K562 (cell line): ENCODE results near the gene U2AF1L4. TPM values are rescaled to one million over a fixed set of nuclear protein-coding genes. Genes with fewer than 3 reads are reported as not detected.

ENCODE experiments used
- ATAC-seq: fragments of 200-7000 bp; cut with Tn5 transposase; 3 replicates; pipeline ENCODE4 v1.9.1; 2020; ENCODE audit warnings: moderate library complexity
- BruUV-seq: library from RNA; stranded (reverse); fragments of 400-500 nt; replicated peaks from 2 replicates; lab custom pipeline; 2021; lab: Mats Ljungman, UMichigan
- CTCF ChIA-PET: fragments of 300-600 bp; formaldehyde crosslinking; extraction: SDS; loops from one replicate; lab custom pipeline; 2021; ENCODE audit warnings: low intra/inter-chr PET ratio; lab: Yijun Ruan, JAX
- POLR2A ChIA-PET: fragments of 300-600, 350-650 bp; sonication (Branson Sonifier 250); formaldehyde crosslinking; extraction: SDS; loops from one replicate; lab custom pipeline; 2021; ENCODE audit warnings: antibody characterized with exemption, inconsistent platforms; lab: Yijun Ruan, JAX
- DNase-seq, 4 experiments: peaks; one replicate each; pipeline versions ENCODE4 v3.0.0 to v3.0.0-alpha.2; 2011 to 2018; ENCODE audit warnings: low spot score in 3 of 4, mixed read lengths in 3 of 4; ENCODE audit errors: extremely low read depth in 1 of 4
- FAIRE-seq: peaks from 2 replicates; lab custom pipeline; 2011; peaks lifted over from hg19 to GRCh38; lab: Jason Lieb, UNC
- H2AFZ ChIP-seq: 2 replicates; pipeline ENCODE4 v1.6.0; 2011; ENCODE audit warnings: low read depth, low read length, control low read depth, inconsistent platforms
- H3K27ac ChIP-seq: fragments of 200-600 bp; 3 replicates; pipeline ENCODE4 v1.8.0; 2011; ENCODE audit warnings: low read depth, mild to moderate bottlenecking, control low read depth, inconsistent platforms, low read length, moderate library complexity, mixed read lengths; ENCODE audit errors: extremely low read depth
- H3K27me3 ChIP-seq, 2 experiments: fragments of 300-600 bp in 1 of 2; 2 replicates in 1 of 2; 3 replicates in 1 of 2; pipeline versions ENCODE4 v1.6.0 to v1.8.0; 2011; ENCODE audit warnings: inconsistent platforms in 2 of 2, low read length in 2 of 2, mild to moderate bottlenecking in 1 of 2, mixed read lengths in 1 of 2, moderate library complexity in 1 of 2; ENCODE audit not compliant: control insufficient read depth in 2 of 2, insufficient read depth in 2 of 2
- H3K36me3 ChIP-seq: fragments of 300-600 bp; 3 replicates; pipeline ENCODE4 v1.8.0; 2011; ENCODE audit warnings: mild to moderate bottlenecking, low read length, inconsistent platforms; ENCODE audit not compliant: control insufficient read depth, insufficient read depth
- H3K4me1 ChIP-seq, 2 experiments: fragments of 200-600 bp in 1 of 2; replicated peaks in 1 of 2; 2 replicates in 1 of 2; 3 replicates in 1 of 2; pipeline versions ENCODE4 v1.5.1 to v1.8.0; 2011; ENCODE audit warnings: inconsistent platforms in 2 of 2, low read length in 2 of 2, mild to moderate bottlenecking in 1 of 2, mixed read lengths in 1 of 2, moderate library complexity in 1 of 2; ENCODE audit not compliant: control insufficient read depth in 2 of 2, insufficient read depth in 2 of 2
- H3K4me2 ChIP-seq: 2 replicates; pipeline ENCODE4 v1.6.1; 2011; ENCODE audit warnings: low read length, control low read depth, inconsistent platforms, mixed read lengths; ENCODE audit not compliant: insufficient read depth
- H3K4me3 ChIP-seq: fragments of 200-600 bp; sonication (generic), shearing (Covaris generic); 2 replicates; pipeline ENCODE4 v1.5.1; 2016; ENCODE audit warnings: control low read depth, inconsistent platforms
- H3K79me2 ChIP-seq: fragments of 200-600 bp; 3 replicates; pipeline ENCODE4 v1.8.0; 2011; ENCODE audit warnings: low read length, inconsistent platforms; ENCODE audit not compliant: control insufficient read depth, insufficient read depth
- H3K9ac ChIP-seq, 2 experiments: 2 replicates each; pipeline versions ENCODE4 v1.6.0 to v1.6.1; 2011; ENCODE audit warnings: low read depth in 2 of 2, low read length in 2 of 2, control low read depth in 1 of 2, inconsistent platforms in 1 of 2, mild to moderate bottlenecking in 1 of 2, mixed read lengths in 1 of 2; ENCODE audit not compliant: insufficient read depth in 1 of 2
- H3K9me1 ChIP-seq: one replicate; pipeline ENCODE4 v1.6.0; 2011; ENCODE audit warnings: inconsistent platforms, mild to moderate bottlenecking, low read length, moderate library complexity; ENCODE audit not compliant: control insufficient read depth, insufficient read depth
- H3K9me3 ChIP-seq: replicated peaks from 2 replicates; pipeline ENCODE4 v1.5.1; 2011; ENCODE audit warnings: low read depth, low read length, inconsistent platforms; ENCODE audit not compliant: control insufficient read depth, insufficient read depth
- H4K20me1 ChIP-seq: replicated peaks from 2 replicates; pipeline ENCODE4 v1.6.1; 2011; ENCODE audit warnings: low read length, inconsistent platforms, mixed read lengths; ENCODE audit not compliant: control insufficient read depth, insufficient read depth
- CGGBP1 ChIP-seq: fragments of 250-450 bp; sonication (Bioruptor Pico); IDR thresholded peaks from 2 replicates; pipeline ENCODE4 v1.9.0; 2021; ENCODE audit warnings: mild to moderate bottlenecking
- PCBP2 ChIP-seq: fragments of 200-400 bp; formaldehyde crosslinking; IDR thresholded peaks from 2 replicates; pipeline ENCODE4 v1.6.1; 2018; ENCODE audit warnings: low read length, low read depth, mild to moderate bottlenecking, moderate library complexity; ENCODE audit not compliant: poor library complexity, severe bottlenecking
- POLR2G ChIP-seq: fragments of 200-400 bp; formaldehyde crosslinking; IDR thresholded peaks from 2 replicates; pipeline ENCODE4 v1.6.1; 2017; ENCODE audit warnings: low read depth, mild to moderate bottlenecking, antibody characterized with exemption, low read length, moderate library complexity
- RNF2 ChIP-seq: sonication (generic); IDR thresholded peaks from 2 replicates; pipeline ENCODE4 v1.6.1; 2016
- TEAD2 ChIP-seq: fragments of 450-650 bp; IDR thresholded peaks from 2 replicates; pipeline ENCODE4 v1.6.1; 2016; ENCODE audit warnings: missing genetic modification characterization, control low read depth, missing compliant biosample characterization
- WGBS: fragments of 100-300 bp; shearing (Covaris generic); methylation state at CpG from one replicate; pipeline ENCODE4 v1.1.6; 2016; ENCODE audit warnings: low coverage, mixed read lengths; ENCODE audit not compliant: insufficient coverage; ENCODE audit errors: missing lambda C conversion rate; 5-methylcytosine and 5-hydroxymethylcytosine counted together
- in situ Hi-C: fragments of 300-500 bp; cut with MboI; formaldehyde crosslinking; loops from 4 replicates; pipeline ENCODE4 v1.15.0; 2018; ENCODE audit warnings: inconsistent platforms, mixed read lengths
- intact Hi-C: fragments of 100-400 bp; cut with micrococcal nuclease; formaldehyde crosslinking; loops from 2 replicates; pipeline ENCODE4 v1.14.2; 2022
- polyA plus RNA-seq, 8 experiments: library from polyadenylated mRNA; depleted of rRNA in 4 of 8; stranded (reverse) in 5 of 8; unstranded in 3 of 8; fragments of >200 nt; fragmentation: Nextera tagmentation in 2 of 8; fragmentation: Illumina TruSeq in 1 of 8; extraction: Ambion mirVana in 2 of 8; extraction: Trizol in 1 of 8; gene quantifications; 2 replicates each; pipeline versions ENCODE4 v1.2.1 to v1.2.3, GENCODE V29; 2011 to 2014; ENCODE audit warnings: inconsistent platforms in 1 of 8, missing spikeins in 1 of 8
- total RNA-seq, 7 experiments: library from RNA; depleted of rRNA in 6 of 7; stranded (reverse); fragments of >200 nt in 6 of 7; fragmentation: Illumina TruSeq in 2 of 7; extraction: Trizol in 2 of 7; gene quantifications; 2 replicates each; pipeline versions ENCODE4 v1.2.1 to v1.2.3, GENCODE V29; 2011 to 2021; ENCODE audit warnings: low replicate concordance in 1 of 7

U2AF1L4 gene
- total and polyA plus RNA-seq, 9 of the 15 experiments (the other 6 are each of a cell fraction or from before 2014, with no cell fraction given), result 8.4 to 19.5 (median 12.6) TPM

GRCh38 chr19:35789195-35789977 is 44.2 kb upstream of the U2AF1L4 start:
- FAIRE-seq (no peak), DNase-seq (no peak), ATAC-seq (peak; percentile 14; the same call in 2 of the 3 replicates)
- Histone ChIP-seq H3K9ac (peak overlapping the region in 1 of 2 experiments; percentile 48; a peak in 1 of 4 replicates), H3K27ac (no peak overlapping the region), H3K4me1 (peaks cover 0 to 56% of the 10 kb centered on the region in 2 experiments; a peak in 3 of 5 replicates), H3K36me3 (no peaks in the 10 kb centered on the region), H3K27me3 (no peaks in the 10 kb centered on the region), H3K9me1 (no peaks in the 10 kb centered on the region), H3K9me3 (no peaks in the 10 kb centered on the region), H3K79me2 (no peaks in the 10 kb centered on the region), H3K4me2 (no peak overlapping the region), H2AFZ (no peak overlapping the region), H3K4me3 (no peak overlapping the region), H4K20me1 (no peaks in the 10 kb centered on the region)
- no TSS peak for BruUV-seq
- WGBS, result 27% methylated on average over 11 of the region's 11 CpGs
- CTCF ChIA-PET, result no interaction called here
- POLR2A ChIA-PET, result interaction anchor here (0.6 to 1.3 kb wide), 3 partner anchors 12 to 225 kb away, joined by 3 read pairs; no protein-coding TSS in a partner anchor
- no peak for TF ChIP-seq RNF2
- TF ChIP-seq PCBP2, result no peak
- no peak for TF ChIP-seq CGGBP1
- peak; percentile 40; the same call in 1 of the 2 replicates for TF ChIP-seq POLR2G
- no peak for TF ChIP-seq TEAD2
- in situ Hi-C loops (no loop called here), intact Hi-C loops (no loop called here)
